Liver (tissue), 9 donors: ENCODE data around the gene GTF2E1. TPM values are rescaled to one million over a fixed set of nuclear protein-coding genes. Genes with fewer than 3 reads are reported as not detected.

Experiments used
- DNase-seq: peaks from one replicate; pipeline ENCODE4 v3.0.0-alpha.2; 2017; ENCODE audit warnings: low spot score
- H3K27ac ChIP-seq, 2 donors: one replicate each; pipeline ENCODE4 v1.7.0; 2013; ENCODE audit warnings: inconsistent platforms in 2 of 2, low read length in 2 of 2, control low read depth in 1 of 2, low read depth in 1 of 2, mild to moderate bottlenecking in 1 of 2
- H3K27me3 ChIP-seq, 4 donors: one replicate each; pipeline versions ENCODE4 v1.6.1 to v1.7.0; 2013; ENCODE audit warnings: low read length in 3 of 4, inconsistent platforms in 1 of 4, mild to moderate bottlenecking in 1 of 4, moderate library complexity in 1 of 4; ENCODE audit not compliant: control insufficient read depth in 4 of 4, insufficient read depth in 4 of 4
- H3K36me3 ChIP-seq, 4 donors: one replicate each; pipeline versions ENCODE4 v1.6.1 to v1.7.0; 2013; ENCODE audit warnings: low read length in 3 of 4, mild to moderate bottlenecking in 3 of 4, low read depth in 1 of 4, moderate library complexity in 1 of 4; ENCODE audit not compliant: control insufficient read depth in 4 of 4, insufficient read depth in 3 of 4
- H3K4me1 ChIP-seq, 4 donors: one replicate each; pipeline versions ENCODE4 v1.6.1 to v1.7.0; 2013; ENCODE audit warnings: low read length in 3 of 4, mild to moderate bottlenecking in 3 of 4, moderate library complexity in 1 of 4; ENCODE audit not compliant: control insufficient read depth in 4 of 4, insufficient read depth in 4 of 4
- H3K4me3 ChIP-seq, 3 donors: one replicate each; pipeline versions ENCODE4 v1.6.1 to v1.7.0; 2013; ENCODE audit warnings: low read length in 3 of 3, control low read depth in 1 of 3, low read depth in 1 of 3, mild to moderate bottlenecking in 1 of 3
- H3K9ac ChIP-seq, 2 donors: one replicate each; pipeline ENCODE4 v1.7.0; 2013; ENCODE audit warnings: low read length in 2 of 2, mild to moderate bottlenecking in 2 of 2, moderate library complexity in 2 of 2, control low read depth in 1 of 2, low read depth in 1 of 2
- H3K9me3 ChIP-seq, 4 donors: one replicate each; pipeline versions ENCODE4 v1.6.1 to v1.7.0; 2013; ENCODE audit warnings: low read length in 3 of 4; ENCODE audit not compliant: control insufficient read depth in 4 of 4
- EGR1 ChIP-seq, 2 donors: IDR thresholded peaks; 2 replicates each; pipeline ENCODE4 v1.6.1; 2016 to 2018; ENCODE audit warnings: antibody characterized with exemption in 2 of 2, low read depth in 2 of 2
- FOXA1 ChIP-seq: IDR thresholded peaks from 2 replicates; pipeline ENCODE4 v1.6.1; 2016; ENCODE audit warnings: antibody characterized with exemption
- GABPA ChIP-seq, 2 donors: IDR thresholded peaks in 1 of 2; conservative IDR thresholded peaks in 1 of 2; 2 replicates each; pipeline ENCODE4 v1.6.1; 2016; ENCODE audit warnings: antibody characterized with exemption in 2 of 2, mild to moderate bottlenecking in 1 of 2, moderate library complexity in 1 of 2
- HNF4A ChIP-seq, 2 donors: conservative IDR thresholded peaks; 2 replicates each; pipeline ENCODE4 v1.6.1; 2016; ENCODE audit warnings: antibody characterized with exemption in 2 of 2, mild to moderate bottlenecking in 2 of 2
- HNF4G ChIP-seq: IDR thresholded peaks from 2 replicates; pipeline ENCODE4 v1.6.1; 2016; ENCODE audit warnings: antibody characterized with exemption
- JUND ChIP-seq, 2 donors: IDR thresholded peaks; 2 replicates each; pipeline ENCODE4 v1.6.1; 2016; ENCODE audit warnings: antibody characterized with exemption in 2 of 2
- NR2F2 ChIP-seq: IDR thresholded peaks from 2 replicates; pipeline ENCODE4 v1.6.1; 2016; ENCODE audit warnings: antibody characterized with exemption
- RXRA ChIP-seq, 2 donors: IDR thresholded peaks; 2 replicates each; pipeline ENCODE4 v1.6.1; 2017 to 2018; ENCODE audit warnings: antibody characterized with exemption in 2 of 2, mild to moderate bottlenecking in 1 of 2
- SP1 ChIP-seq: IDR thresholded peaks from 2 replicates; pipeline ENCODE4 v1.6.1; 2018; ENCODE audit warnings: antibody characterized with exemption, mild to moderate bottlenecking
- YY1 ChIP-seq: IDR thresholded peaks from 2 replicates; pipeline ENCODE4 v1.6.1; 2016; ENCODE audit warnings: antibody characterized with exemption, mild to moderate bottlenecking
- ZBTB33 ChIP-seq: IDR thresholded peaks from 2 replicates; pipeline ENCODE4 v1.6.1; 2016; ENCODE audit warnings: antibody characterized with exemption
- WGBS: extraction: QIAGEN DNeasy Blood & Tissue Kit; methylation state at CpG from one replicate; pipeline ENCODE4 v1.1.7; 2013; 5-methylcytosine and 5-hydroxymethylcytosine counted together
- polyA plus RNA-seq, 2 donors: library from polyadenylated mRNA; stranded (reverse) in 1 of 2; unstranded in 1 of 2; fragments of 200-250 nt in 1 of 2; fragments of >200 nt in 1 of 2; fragmentation: Nextera tagmentation in 1 of 2; extraction: Ambion mirVana in 1 of 2; gene quantifications; one replicate each; pipeline versions ENCODE4 v1.2.1 to v1.2.3, GENCODE V29; 2013 to 2015
- total RNA-seq, 2 donors: library from RNA; depleted of rRNA; stranded (reverse); fragments of >200 nt; gene quantifications; one replicate each; pipeline ENCODE4 v1.2.3, GENCODE V29; 2014
- TF ChIP-seq, protein P1 (sequence below): fragments of 150-350 bp; IDR thresholded peaks from 2 replicates; pipeline ENCODE4 v1.5.1; 2017; ENCODE audit warnings: improper control_type of control experiment, low read depth, low read length; ENCODE audit not compliant: missing input control
- TF ChIP-seq, protein P2 (sequence below): IDR thresholded peaks from 2 replicates; pipeline ENCODE4 v1.6.1; 2016; ENCODE audit warnings: antibody characterized with exemption, mild to moderate bottlenecking
- TF ChIP-seq, protein P3 (sequence below): IDR thresholded peaks from 2 replicates; pipeline ENCODE4 v1.6.1; 2016; ENCODE audit warnings: antibody characterized with exemption
- donor health status: healthy.
- donor health status: healthy.
- donor health status: healthy.
- donor health status: healthy.
- donor health status: healthy.

GTF2E1 gene
- total and polyA plus RNA-seq, 4 donors = 2.3 to 9.5 (median 3.9) TPM

DNA sequence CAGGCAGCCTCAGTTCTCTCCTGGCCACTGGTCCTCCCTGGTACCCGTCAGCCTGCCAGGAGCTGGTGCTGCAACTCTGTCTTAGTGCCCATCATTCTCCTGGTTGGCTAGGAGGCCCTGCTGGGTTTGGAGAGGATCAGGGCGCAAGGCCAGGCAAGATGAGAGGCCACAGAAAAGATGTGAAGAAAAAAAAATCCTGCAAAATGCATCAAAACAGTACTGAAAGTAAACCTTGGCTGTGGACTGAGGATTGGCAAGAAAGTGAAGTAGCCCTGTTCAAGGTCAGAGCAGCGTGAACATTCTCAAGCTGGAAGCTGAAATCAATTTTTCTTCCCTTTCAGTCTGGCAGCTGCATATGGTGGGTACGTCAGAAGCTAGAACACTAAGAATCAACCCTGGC lies 74.2 kb downstream of the GTF2E1 start:
- Histone ChIP-seq H3K4me1 (no peaks in the 10 kb centered on the region), H3K9ac (no peak overlapping the region), H3K27ac (no peak overlapping the region), H3K9me3 (no peaks in the 10 kb centered on the region), H3K36me3 (no peaks in the 10 kb centered on the region), H3K27me3 (no peaks in the 10 kb centered on the region), H3K4me3 (no peak overlapping the region)
- no peak for DNase-seq
- 74% methylated on average over 4 of the region's 4 CpGs for WGBS
- no peak for TF ChIP-seq ZBTB33
- TF ChIP-seq RXRA (IDR thresholded peaks at IDR 0.05) = no peak
- TF ChIP-seq NR2F2 = no peak
- TF ChIP-seq YY1 = no peak

DNA sequence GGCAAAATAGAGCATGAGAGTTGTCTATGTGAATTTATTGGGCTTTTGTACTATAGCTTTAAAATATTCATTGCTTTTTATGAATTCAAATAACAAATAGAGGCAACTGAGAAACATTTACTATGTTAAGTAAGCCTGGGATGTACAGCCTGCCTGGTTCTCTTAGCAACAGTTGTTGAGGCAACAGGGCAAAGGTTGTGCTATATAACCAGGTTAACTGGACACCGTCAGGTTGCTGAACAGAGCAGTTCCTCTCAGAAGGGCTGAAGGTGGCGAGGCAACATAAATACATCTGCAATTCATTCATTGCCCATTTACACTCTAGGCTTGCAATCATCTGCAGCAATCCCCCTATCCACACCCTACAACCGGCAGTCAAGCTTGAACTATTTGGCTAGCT lies 78.2 kb downstream of the GTF2E1 start:
- H3K4me1 ChIP-seq = no peaks in the 10 kb centered on the region
- H3K27me3 ChIP-seq = no peaks in the 10 kb centered on the region
- H3K36me3 ChIP-seq = no peaks in the 10 kb centered on the region
- 58% methylated on average over 3 of the region's 3 CpGs for WGBS
- no peak overlapping the region for H3K4me3 ChIP-seq
- H3K9me3 ChIP-seq = no peaks in the 10 kb centered on the region
- H3K27ac ChIP-seq = no peak overlapping the region
- no peak for TF ChIP-seq JUND (IDR thresholded peaks at IDR 0.05)
- TF ChIP-seq HNF4A (conservative IDR thresholded peaks at IDR 0.05) = peak in 1 of 2 donors; percentile 38
- TF ChIP-seq SP1 = peak; percentile 11
- TF ChIP-seq RXRA (IDR thresholded peaks at IDR 0.05) = no peak
- no peak for TF ChIP-seq YY1
- TF ChIP-seq HNF4G = no peak
- no peak for TF ChIP-seq EGR1 (IDR thresholded peaks at IDR 0.05; ENCODE audit: low read depth in 2 of 2)
- no peak for TF ChIP-seq NR2F2
- peak; percentile 35 for DNase-seq
- no peak overlapping the region for H3K9ac ChIP-seq

DNA sequence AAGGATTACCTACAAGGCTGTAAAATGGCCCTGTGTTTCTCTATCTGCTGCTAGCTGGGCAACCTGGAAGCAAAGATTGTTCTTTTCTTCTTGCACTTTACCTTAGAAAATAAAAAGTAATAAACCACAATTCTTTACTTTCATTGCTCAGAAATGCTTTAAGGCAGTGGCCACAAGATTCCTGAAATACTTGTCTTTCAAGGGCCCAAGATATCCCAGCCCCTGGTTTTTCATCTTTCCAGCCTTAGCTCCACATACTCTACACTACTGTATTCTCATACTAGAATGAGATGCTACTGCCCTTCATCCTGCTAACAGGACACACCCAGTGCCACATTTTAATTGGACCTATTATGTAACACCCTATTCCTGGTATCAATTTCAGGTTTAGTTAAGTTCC lies 78.9 kb downstream of the GTF2E1 start:
- H3K36me3 ChIP-seq = no peaks in the 10 kb centered on the region
- TF ChIP-seq GABPA (IDR thresholded peaks at IDR 0.05 in 1 of 2, conservative IDR thresholded peaks at IDR 0.05 in 1 of 2) (no peak), FOXA1 (no peak)

GRCh38 chr3:120823156-120823555 lies 80.6 kb downstream of the GTF2E1 start:
- H3K27me3 ChIP-seq = no peaks in the 10 kb centered on the region
- H3K4me1 ChIP-seq = no peaks in the 10 kb centered on the region
- no peak overlapping the region for H3K27ac ChIP-seq
- H3K36me3 ChIP-seq = no peaks in the 10 kb centered on the region
- no peak for DNase-seq
- WGBS = 82% methylated on average over 3 of the region's 3 CpGs
- H3K9ac ChIP-seq = no peak overlapping the region
- H3K9me3 ChIP-seq = no peaks in the 10 kb centered on the region
- no peak overlapping the region for H3K4me3 ChIP-seq
- TF ChIP-seq NR2F2 = no peak
- no peak for TF ChIP-seq GABPA (IDR thresholded peaks at IDR 0.05 in 1 of 2, conservative IDR thresholded peaks at IDR 0.05 in 1 of 2)
- TF ChIP-seq FOXA1 = no peak
- TF ChIP-seq, protein P1, sequence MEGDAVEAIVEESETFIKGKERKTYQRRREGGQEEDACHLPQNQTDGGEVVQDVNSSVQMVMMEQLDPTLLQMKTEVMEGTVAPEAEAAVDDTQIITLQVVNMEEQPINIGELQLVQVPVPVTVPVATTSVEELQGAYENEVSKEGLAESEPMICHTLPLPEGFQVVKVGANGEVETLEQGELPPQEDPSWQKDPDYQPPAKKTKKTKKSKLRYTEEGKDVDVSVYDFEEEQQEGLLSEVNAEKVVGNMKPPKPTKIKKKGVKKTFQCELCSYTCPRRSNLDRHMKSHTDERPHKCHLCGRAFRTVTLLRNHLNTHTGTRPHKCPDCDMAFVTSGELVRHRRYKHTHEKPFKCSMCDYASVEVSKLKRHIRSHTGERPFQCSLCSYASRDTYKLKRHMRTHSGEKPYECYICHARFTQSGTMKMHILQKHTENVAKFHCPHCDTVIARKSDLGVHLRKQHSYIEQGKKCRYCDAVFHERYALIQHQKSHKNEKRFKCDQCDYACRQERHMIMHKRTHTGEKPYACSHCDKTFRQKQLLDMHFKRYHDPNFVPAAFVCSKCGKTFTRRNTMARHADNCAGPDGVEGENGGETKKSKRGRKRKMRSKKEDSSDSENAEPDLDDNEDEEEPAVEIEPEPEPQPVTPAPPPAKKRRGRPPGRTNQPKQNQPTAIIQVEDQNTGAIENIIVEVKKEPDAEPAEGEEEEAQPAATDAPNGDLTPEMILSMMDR = no peak
- TF ChIP-seq, protein P2, sequence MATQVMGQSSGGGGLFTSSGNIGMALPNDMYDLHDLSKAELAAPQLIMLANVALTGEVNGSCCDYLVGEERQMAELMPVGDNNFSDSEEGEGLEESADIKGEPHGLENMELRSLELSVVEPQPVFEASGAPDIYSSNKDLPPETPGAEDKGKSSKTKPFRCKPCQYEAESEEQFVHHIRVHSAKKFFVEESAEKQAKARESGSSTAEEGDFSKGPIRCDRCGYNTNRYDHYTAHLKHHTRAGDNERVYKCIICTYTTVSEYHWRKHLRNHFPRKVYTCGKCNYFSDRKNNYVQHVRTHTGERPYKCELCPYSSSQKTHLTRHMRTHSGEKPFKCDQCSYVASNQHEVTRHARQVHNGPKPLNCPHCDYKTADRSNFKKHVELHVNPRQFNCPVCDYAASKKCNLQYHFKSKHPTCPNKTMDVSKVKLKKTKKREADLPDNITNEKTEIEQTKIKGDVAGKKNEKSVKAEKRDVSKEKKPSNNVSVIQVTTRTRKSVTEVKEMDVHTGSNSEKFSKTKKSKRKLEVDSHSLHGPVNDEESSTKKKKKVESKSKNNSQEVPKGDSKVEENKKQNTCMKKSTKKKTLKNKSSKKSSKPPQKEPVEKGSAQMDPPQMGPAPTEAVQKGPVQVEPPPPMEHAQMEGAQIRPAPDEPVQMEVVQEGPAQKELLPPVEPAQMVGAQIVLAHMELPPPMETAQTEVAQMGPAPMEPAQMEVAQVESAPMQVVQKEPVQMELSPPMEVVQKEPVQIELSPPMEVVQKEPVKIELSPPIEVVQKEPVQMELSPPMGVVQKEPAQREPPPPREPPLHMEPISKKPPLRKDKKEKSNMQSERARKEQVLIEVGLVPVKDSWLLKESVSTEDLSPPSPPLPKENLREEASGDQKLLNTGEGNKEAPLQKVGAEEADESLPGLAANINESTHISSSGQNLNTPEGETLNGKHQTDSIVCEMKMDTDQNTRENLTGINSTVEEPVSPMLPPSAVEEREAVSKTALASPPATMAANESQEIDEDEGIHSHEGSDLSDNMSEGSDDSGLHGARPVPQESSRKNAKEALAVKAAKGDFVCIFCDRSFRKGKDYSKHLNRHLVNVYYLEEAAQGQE = no peak
- no peak for TF ChIP-seq ZBTB33
- TF ChIP-seq HNF4G = no peak
- no peak for TF ChIP-seq HNF4A (conservative IDR thresholded peaks at IDR 0.05)
- TF ChIP-seq JUND (IDR thresholded peaks at IDR 0.05) = no peak
- TF ChIP-seq, protein P3, sequence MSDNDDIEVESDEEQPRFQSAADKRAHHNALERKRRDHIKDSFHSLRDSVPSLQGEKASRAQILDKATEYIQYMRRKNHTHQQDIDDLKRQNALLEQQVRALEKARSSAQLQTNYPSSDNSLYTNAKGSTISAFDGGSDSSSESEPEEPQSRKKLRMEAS = no peak

More for the DNA sequence above, 78.9 kb downstream of the GTF2E1 start:
- no peak overlapping the region for H3K27ac ChIP-seq
- DNase-seq = no peak
- H3K4me1 ChIP-seq = no peaks in the 10 kb centered on the region
- H3K27me3 ChIP-seq = no peaks in the 10 kb centered on the region
- H3K9me3 ChIP-seq = no peaks in the 10 kb centered on the region
- H3K4me3 ChIP-seq = no peak overlapping the region
- no peak overlapping the region for H3K9ac ChIP-seq
